ENCODE results near the gene SLC51A. TPM values are rescaled to one million over a fixed set of nuclear protein-coding genes. Genes with fewer than 3 reads are reported as not detected.

Gene SLC51A
- polyA plus RNA-seq, 10 donors, result 5.1 to 9.5 (median 7.1) TPM

Other genes starting within 250 kb of the SLC51A start
- 10 to 100 TPM; 27.5 to 76.7 (median 36.7) TPM for gene TFRC, start 134.4 kb upstream of the SLC51A start, polyA plus RNA-seq (ENCODE audit: insufficient read length in 10 of 10)
- gene ZDHHC19, start 5.1 kb upstream of the SLC51A start, polyA plus RNA-seq (ENCODE audit: insufficient read length in 10 of 10), result under 1 TPM in 4 of 10 donors, not detected in 6; 0.08 to 0.78 (median 0.38) TPM
- 10 to 100 TPM; 34.8 to 51.5 (median 38.2) TPM for gene PCYT1A, start 71.2 kb downstream of the SLC51A start, polyA plus RNA-seq (ENCODE audit: insufficient read length in 10 of 10)
- gene DYNLT2B, start 101.7 kb downstream of the SLC51A start, polyA plus RNA-seq (ENCODE audit: insufficient read length in 10 of 10), result 10 to 100 TPM in 4 of 10 donors, 1 to 10 TPM in 6; 6.9 to 15.8 (median 9.5) TPM
- under 1 TPM in 8 of 10 donors, not detected in 2; 0.09 to 0.45 (median 0.18) TPM for gene TM4SF19, start 121.9 kb downstream of the SLC51A start, polyA plus RNA-seq (ENCODE audit: insufficient read length in 10 of 10)
- gene UBXN7, start 215.9 kb downstream of the SLC51A start, polyA plus RNA-seq (ENCODE audit: insufficient read length in 10 of 10), result 10 to 100 TPM; 13.4 to 24.3 (median 19.5) TPM

Measured in muscle of back (tissue), 10 donors.